AG04450 (cell line): ENCODE results near the gene PAGE2B. TPM values are rescaled to one million over a fixed set of nuclear protein-coding genes. Genes with fewer than 3 reads are reported as not detected.
"Not testable (repeated sequence)": the region's sequence is repeated elsewhere in the genome, so short reads cannot be mapped to it uniquely, and the experiment has no call there.

Experiments used
- CTCF ChIA-PET: fragments of 300-600, 350-600 bp; formaldehyde crosslinking; extraction: SDS; loops from one replicate; lab custom pipeline; 2022; ENCODE audit warnings: antibody characterized with exemption, inconsistent platforms; lab: Charles Lee
- POLR2A ChIA-PET: fragments of 350-600 bp; formaldehyde crosslinking; extraction: SDS; loops from one replicate; lab custom pipeline; 2021; ENCODE audit warnings: antibody characterized with exemption, inconsistent platforms; lab: Yijun Ruan, JAX
- DNase-seq: peaks from one replicate; pipeline ENCODE4 v3.0.0-alpha.2; 2011; ENCODE audit warnings: low read depth, low spot score
- H3K27ac ChIP-seq: one replicate; pipeline ENCODE4 v1.5.1; 2012; ENCODE audit warnings: low read depth, low read length, control low read depth
- H3K27me3 ChIP-seq: one replicate; pipeline ENCODE4 v1.6.0; 2012; ENCODE audit warnings: low read length; ENCODE audit not compliant: control insufficient read depth, insufficient read depth
- H3K4me3 ChIP-seq: 2 replicates; pipeline ENCODE4 v1.5.1; 2011; ENCODE audit warnings: mild to moderate bottlenecking, low read depth, low read length, control low read depth
- H3K9me3 ChIP-seq: 2 replicates; pipeline ENCODE4 v1.5.1; 2012; ENCODE audit warnings: low read length; ENCODE audit not compliant: control insufficient read depth, insufficient read depth
- CTCF ChIP-seq: IDR thresholded peaks from 2 replicates; pipeline ENCODE4 v1.5.1; 2011; ENCODE audit warnings: low read depth, low read length, control low read depth, inconsistent platforms
- polyA plus RNA-seq: library from polyadenylated mRNA; depleted of rRNA; stranded (reverse); fragments of >200 nt; gene quantifications from 2 replicates; pipeline ENCODE4 v1.2.3, GENCODE V29; 2011

Gene PAGE2B
- polyA plus RNA-seq, 1 experiment, result not detected

GRCh38 chrX:55109306-55109705 lies 34.5 kb downstream of the PAGE2B start:
- POLR2A ChIA-PET, result no interaction called here

GRCh38 chrX:55111578-55112254 lies 36.9 kb downstream of the PAGE2B start:
- Histone ChIP-seq H3K9me3 (no peaks in the 10 kb centered on the region), H3K27me3 (no peaks in the 10 kb centered on the region), H3K4me3 (no peak overlapping the region), H3K27ac (no peak overlapping the region)
- ChIA-PET POLR2A (no interaction called here), CTCF (interaction anchor here (0.6 kb wide), 1 partner anchor 895 kb away, joined by 6 read pairs; no protein-coding TSS in a partner anchor)
- no peak for DNase-seq
- no peak for TF ChIP-seq CTCF

More at GRCh38 chrX:55109306-55109705, 34.5 kb downstream of the PAGE2B start:
- no peaks in the 10 kb centered on the region for H3K27me3 ChIP-seq
- H3K4me3 ChIP-seq, result no peak overlapping the region
- H3K27ac ChIP-seq, result no peak overlapping the region
- TF ChIP-seq CTCF, result no peak
- CTCF ChIA-PET, result no interaction called here
- no peaks in the 10 kb centered on the region for H3K9me3 ChIP-seq
- no peak for DNase-seq

GRCh38 chrX:55116589-55116988 lies 41.8 kb downstream of the PAGE2B start:
- POLR2A ChIA-PET, CTCF ChIA-PET, H3K27ac ChIP-seq, H3K4me3 ChIP-seq, H3K9me3 ChIP-seq, DNase-seq, H3K27me3 ChIP-seq: not testable (repeated sequence)

DNA sequence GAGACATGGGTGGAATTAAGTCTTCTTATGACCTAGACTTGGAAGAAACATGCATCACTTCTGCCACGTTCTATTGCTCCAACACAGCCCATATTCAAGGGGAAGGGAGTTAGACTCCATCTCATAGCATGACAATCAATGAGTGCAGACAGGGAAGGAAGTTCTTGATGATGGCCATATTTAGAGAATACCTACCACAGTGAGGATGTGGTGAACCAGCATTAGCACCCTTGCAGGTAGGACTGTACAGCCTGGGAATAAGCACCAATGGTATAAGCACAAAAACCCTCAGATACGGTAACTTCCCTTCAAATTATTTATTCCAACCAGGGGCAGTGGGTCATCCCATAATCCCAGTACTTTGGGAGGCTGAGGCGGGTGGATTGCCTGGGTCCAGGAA lies 43.7 kb downstream of the PAGE2B start:
- no peak for DNase-seq
- Histone ChIP-seq H3K27ac (no peak overlapping the region), H3K27me3 (no peaks in the 10 kb centered on the region), H3K4me3 (no peak overlapping the region), H3K9me3 (no peaks in the 10 kb centered on the region)
- CTCF ChIA-PET, result no interaction called here
- POLR2A ChIA-PET, result no interaction called here
- no peak for TF ChIP-seq CTCF

- Histone ChIP-seq H3K9me3 (no peaks in the 10 kb centered on the region), H3K27ac (no peak overlapping the region), H3K4me3 (no peak overlapping the region), H3K27me3 (no peaks in the 10 kb centered on the region)
- CTCF ChIA-PET, result interaction anchor here (1.0 kb wide), 1 partner anchor 62 kb away, joined by 5 read pairs; no protein-coding TSS in a partner anchor
- TF ChIP-seq CTCF, result no peak
- no peak for DNase-seq
- POLR2A ChIA-PET, result no interaction called here
These were observed 44.4 kb downstream of the PAGE2B start for GRCh38 chrX:55119271-55119670.
